Osteocyte (in vitro differentiated cells): ENCODE results near the gene KDM4B. TPM values are rescaled to one million over a fixed set of nuclear protein-coding genes. Genes with fewer than 3 reads are reported as not detected.
"Not testable (repeated sequence)": the region's sequence is repeated elsewhere in the genome, so short reads cannot be mapped to it uniquely, and the experiment has no call there.

Source experiments
- DNase-seq: peaks from one replicate; pipeline ENCODE4 v3.0.0; 2021; ENCODE audit warnings: mixed read lengths; ENCODE audit not compliant: unreplicated experiment; ENCODE audit errors: extremely low spot score
- H3K27ac Mint-ChIP-seq: one replicate; pipeline ENCODE4 v1.8.0; 2021; ENCODE audit warnings: mild to moderate bottlenecking, mixed read lengths; ENCODE audit not compliant: unreplicated experiment
- H3K27me3 Mint-ChIP-seq: one replicate; pipeline ENCODE4 v1.8.0; 2021; ENCODE audit warnings: mixed read lengths; ENCODE audit not compliant: unreplicated experiment
- H3K36me3 Mint-ChIP-seq: one replicate; pipeline ENCODE4 v1.8.0; 2021; ENCODE audit warnings: mixed read lengths; ENCODE audit not compliant: unreplicated experiment
- H3K4me1 Mint-ChIP-seq: one replicate; pipeline ENCODE4 v1.8.0; 2021; ENCODE audit warnings: mixed read lengths; ENCODE audit not compliant: unreplicated experiment
- H3K4me3 Mint-ChIP-seq: one replicate; pipeline ENCODE4 v1.8.0; 2021; ENCODE audit warnings: mild to moderate bottlenecking, moderate library complexity, mixed read lengths; ENCODE audit not compliant: unreplicated experiment
- H3K9me3 Mint-ChIP-seq: one replicate; pipeline ENCODE4 v1.8.0; 2021; ENCODE audit warnings: mixed read lengths; ENCODE audit not compliant: unreplicated experiment
- CTCF ChIP-seq: fragments of 200-600 bp; sonication (generic); IDR thresholded peaks from 2 replicates; pipeline ENCODE4 v1.5.0; 2021; ENCODE audit warnings: antibody characterized with exemption, mild to moderate bottlenecking, moderate library complexity
- total RNA-seq: library from RNA; stranded (reverse); gene quantifications from 2 replicates; pipeline ENCODE4 v1.2.1, GENCODE V29; 2021

The KDM4B gene
- total RNA-seq, 1 donor from 2014 or later = 49.0 TPM

- TF ChIP-seq CTCF = no peak
- no peaks in the 10 kb centered on the region for H3K9me3 Mint-ChIP-seq
- H3K4me3 Mint-ChIP-seq = no peak overlapping the region
- no peak for DNase-seq
- peaks cover 3% of the 10 kb centered on the region for H3K4me1 Mint-ChIP-seq
- H3K36me3 Mint-ChIP-seq = peaks cover 19% of the 10 kb centered on the region
- H3K27ac Mint-ChIP-seq = no peak overlapping the region
- H3K27me3 Mint-ChIP-seq = no peaks in the 10 kb centered on the region
These were observed 17.3 kb upstream of the KDM4B start for GRCh38 chr19:4951656-4952055.

GRCh38 chr19:4952945-4953344 is 16.0 kb upstream of the KDM4B start:
- Mint-ChIP-seq H3K27me3 (no peaks in the 10 kb centered on the region), H3K9me3 (no peaks in the 10 kb centered on the region), H3K36me3 (peaks cover 19% of the 10 kb centered on the region), H3K4me3 (no peak overlapping the region), H3K27ac (no peak overlapping the region), H3K4me1 (peaks cover 3% of the 10 kb centered on the region)
- no peak for DNase-seq
- no peak for TF ChIP-seq CTCF

GRCh38 chr19:4954320-4955149 is 14.4 kb upstream of the KDM4B start:
- H3K4me3 Mint-ChIP-seq, H3K9me3 Mint-ChIP-seq, H3K4me1 Mint-ChIP-seq, DNase-seq, H3K27me3 Mint-ChIP-seq, H3K27ac Mint-ChIP-seq: not testable (repeated sequence)
- peaks cover 23% of the 10 kb centered on the region for H3K36me3 Mint-ChIP-seq

- no peak for TF ChIP-seq CTCF
- Mint-ChIP-seq H3K4me1 (peaks cover 4% of the 10 kb centered on the region), H3K9me3 (no peaks in the 10 kb centered on the region), H3K27ac (no peak overlapping the region), H3K27me3 (no peaks in the 10 kb centered on the region), H3K4me3 (no peak overlapping the region), H3K36me3 (peaks cover 23% of the 10 kb centered on the region)
- no peak for DNase-seq
These were observed 13.6 kb upstream of the KDM4B start for GRCh38 chr19:4955274-4955673.

GRCh38 chr19:4957981-4958380 is 10.9 kb upstream of the KDM4B start:
- no peak for DNase-seq
- H3K36me3 Mint-ChIP-seq = peaks cover 20% of the 10 kb centered on the region
- H3K4me1 Mint-ChIP-seq = peaks cover 4% of the 10 kb centered on the region
- H3K9me3 Mint-ChIP-seq = no peaks in the 10 kb centered on the region
- no peak for TF ChIP-seq CTCF
- no peak overlapping the region for H3K27ac Mint-ChIP-seq
- no peak overlapping the region for H3K4me3 Mint-ChIP-seq
- no peaks in the 10 kb centered on the region for H3K27me3 Mint-ChIP-seq
